NCI-H187 treated with DMSO at 0.1 percent for 48 hours (cell line): Measurements from ENCODE around the gene F2.

ENCODE experiments used
- DNase-seq: peaks from one replicate; lab custom pipeline; 2025; lab: John Stamatoyannopoulos, UW

F2 gene

GRCh38 chr11:46743693-46744339 is 24.8 kb downstream of the F2 start:
- no peak for DNase-seq

GRCh38 chr11:46745328-46745727 is 26.3 kb downstream of the F2 start:
- no peak for DNase-seq

- DNase-seq = no peak
Observed at GRCh38 chr11:46745995-46746394, 27.0 kb downstream of the F2 start.

GRCh38 chr11:46747150-46747549 is 28.1 kb downstream of the F2 start:
- no peak for DNase-seq

- DNase-seq = no peak
Observed at GRCh38 chr11:46755962-46756361, 36.9 kb downstream of the F2 start.

GRCh38 chr11:46759196-46759595 is 40.2 kb downstream of the F2 start:
- no peak for DNase-seq

GRCh38 chr11:46760429-46761128 is 41.6 kb downstream of the F2 start:
- no peak for DNase-seq

GRCh38 chr11:46761807-46762206 is 42.8 kb downstream of the F2 start:
- DNase-seq = no peak

GRCh38 chr11:46762248-46762647 is 43.2 kb downstream of the F2 start:
- DNase-seq = no peak

GRCh38 chr11:46766656-46767055 is 47.6 kb downstream of the F2 start:
- DNase-seq = no peak

GRCh38 chr11:46769636-46770221 is 50.7 kb downstream of the F2 start:
- no peak for DNase-seq

GRCh38 chr11:46776878-46777277 is 57.9 kb downstream of the F2 start:
- DNase-seq = no peak

GRCh38 chr11:46778416-46778815 is 59.4 kb downstream of the F2 start:
- DNase-seq = no peak
